HG03159 (cell line): ENCODE data around the gene CDCP2.

Experiments
- ATAC-seq: cut with Tn5 transposase; IDR thresholded peaks from one replicate; pipeline ENCODE4 v1.9.1; 2021; ENCODE audit warnings: mild to moderate bottlenecking, moderate library complexity; ENCODE audit not compliant: unreplicated experiment

Gene CDCP2

GRCh38 chr1:54137534-54138061, 15.2 kb downstream of the CDCP2 start:
- ATAC-seq = no peak

- no peak for ATAC-seq
These were observed 15.8 kb downstream of the CDCP2 start for GRCh38 chr1:54136963-54137533.

GRCh38 chr1:54136269-54136896, 16.4 kb downstream of the CDCP2 start:
- no peak for ATAC-seq

- no peak for ATAC-seq
These were observed 17.2 kb downstream of the CDCP2 start for GRCh38 chr1:54135436-54136120.

GRCh38 chr1:54134295-54134694, 18.5 kb downstream of the CDCP2 start:
- no peak for ATAC-seq

GRCh38 chr1:54132495-54132894, 20.3 kb downstream of the CDCP2 start:
- ATAC-seq = no peak

GRCh38 chr1:54131419-54131818, 21.4 kb downstream of the CDCP2 start:
- ATAC-seq = no peak

- ATAC-seq = no peak
These were observed 22.9 kb downstream of the CDCP2 start for GRCh38 chr1:54129858-54130257.

- no peak for ATAC-seq
These were observed 25.1 kb downstream of the CDCP2 start for GRCh38 chr1:54127594-54128300.

- no peak for ATAC-seq
These were observed 26.5 kb downstream of the CDCP2 start for GRCh38 chr1:54126271-54126815.

- ATAC-seq = no peak
These were observed 27.3 kb downstream of the CDCP2 start for GRCh38 chr1:54125386-54126070.

- no peak for ATAC-seq
These were observed 27.9 kb downstream of the CDCP2 start for GRCh38 chr1:54124906-54125305.

GRCh38 chr1:54124472-54124871, 28.3 kb downstream of the CDCP2 start:
- no peak for ATAC-seq

- ATAC-seq = no peak
These were observed 29.8 kb downstream of the CDCP2 start for GRCh38 chr1:54122992-54123391.

- ATAC-seq = no peak
These were observed 30.6 kb downstream of the CDCP2 start for GRCh38 chr1:54122135-54122751.

GRCh38 chr1:54121482-54122134, 31.2 kb downstream of the CDCP2 start:
- no peak for ATAC-seq

- ATAC-seq = no peak
These were observed 31.9 kb downstream of the CDCP2 start for GRCh38 chr1:54120698-54121481.

GRCh38 chr1:54120018-54120697, 32.6 kb downstream of the CDCP2 start:
- no peak for ATAC-seq
